Ovary (tissue), 9 donors: ENCODE results near the gene SERPINB7. TPM values are rescaled to one million over a fixed set of nuclear protein-coding genes. Genes with fewer than 3 reads are reported as not detected.

Experiments
- DNase-seq, 5 donors: peaks; one replicate each; pipeline ENCODE4 v3.0.0-alpha.2; 2019 to 2020
- H3K27ac ChIP-seq, 2 donors: fragments of 200-600 bp; one replicate each; pipeline versions ENCODE4 v1.5.1 to v1.8.0; 2019 to 2022
- H3K27me3 ChIP-seq: fragments of 200-600 bp; one replicate; pipeline ENCODE4 v1.8.0; 2022
- H3K36me3 ChIP-seq: fragments of 200-600 bp; sonication (generic); one replicate; pipeline ENCODE4 v1.5.1; 2019
- H3K4me1 ChIP-seq: one replicate; pipeline ENCODE4 v1.8.1; 2013; ENCODE audit warnings: mild to moderate bottlenecking, moderate library complexity; ENCODE audit not compliant: insufficient read depth
- H3K4me3 ChIP-seq: fragments of 200-600 bp; sonication (generic); one replicate; pipeline ENCODE4 v1.5.1; 2017
- H3K9me3 ChIP-seq, 2 donors: fragments of 200-600 bp in 1 of 2; sonication (generic) in 1 of 2; one replicate each; pipeline versions ENCODE4 v1.5.1 to v1.8.1; 2013 to 2019; ENCODE audit warnings: mild to moderate bottlenecking in 1 of 2, moderate library complexity in 1 of 2
- CTCF ChIP-seq, 3 donors: fragments of 450-650 bp in 2 of 3; fragments of 200-600 bp in 1 of 3; IDR thresholded peaks; one replicate each; pipeline versions ENCODE4 v1.5.1 to v1.8.0; 2016 to 2022; ENCODE audit warnings: antibody characterized with exemption in 3 of 3, mild to moderate bottlenecking in 1 of 3
- EP300 ChIP-seq: sonication (generic); formaldehyde crosslinking; IDR thresholded peaks from one replicate; pipeline ENCODE4 v1.6.1; 2017; ENCODE audit warnings: antibody characterized with exemption
- POLR2A ChIP-seq: fragments of 450-650 bp; IDR thresholded peaks from one replicate; pipeline ENCODE4 v1.6.1; 2017; ENCODE audit warnings: antibody characterized with exemption, mild to moderate bottlenecking, moderate library complexity
- WGBS, 3 donors: extraction: QIAGEN DNeasy Blood & Tissue Kit in 1 of 3; methylation state at CpG; one replicate each; pipeline versions ENCODE4 v1.1.5 to v1.1.7; 2013 to 2017; 5-methylcytosine and 5-hydroxymethylcytosine counted together
- intact Hi-C, 4 donors: fragments of 100-400 bp; cut with DNase I; formaldehyde crosslinking; loops; one replicate each; pipeline versions ENCODE4 v1.11.0 to v1.15.1; 2022 to 2023
- polyA plus RNA-seq, 2 donors: library from polyadenylated mRNA; stranded (reverse); fragments of 200-250 nt in 1 of 2; fragments of 350-450 nt in 1 of 2; fragmentation: Illumina TruSeq in 1 of 2; extraction: RNeasy Lipid Tissue Mini Kit (QIAGEN cat#74804) in 1 of 2; gene quantifications; one replicate each; pipeline ENCODE4 v1.2.3, GENCODE V29; 2013 to 2014
- total RNA-seq, 7 donors: library from RNA; depleted of rRNA in 2 of 7; stranded (reverse); fragments of >200 nt in 2 of 7; fragmentation: NEBNext Ultra II Directional in 3 of 7; extraction: Animal tissue kit (Norgen Biotek cat#: 25700) in 3 of 7; gene quantifications; one replicate each; pipeline versions ENCODE4 v1.1.0 to v1.2.4, GENCODE V29; 2016 to 2023
- donor health status: DM: no; HTN: no; CAD: no; lungs with moderate emphysema.
- donor health status: DM: no; HTN: no; CAD: no.
- donor health status: Bipolar disorder and iron deficiency.
- donor health status: DM: yes; HTN: yes; CAD: no.
- donor health status: DM: no; HTN: no; CAD: no.
- donor health status: DM: yes; HTN: yes; CAD: no.

SERPINB7 gene
- total and polyA plus RNA-seq, 9 donors: 0.06 to 0.23 (median 0.10) TPM; not detected in 5

GRCh38 chr18:63828656-63829055, 53.4 kb downstream of the SERPINB7 start:
- intact Hi-C loops: no loop called here
- no peak overlapping the region for H3K27ac ChIP-seq
- DNase-seq: no peak
- no peak for TF ChIP-seq POLR2A
- TF ChIP-seq CTCF (IDR thresholded peaks at IDR 0.05): no peak
- TF ChIP-seq EP300: no peak
- no peaks in the 10 kb centered on the region for H3K36me3 ChIP-seq
- no peak overlapping the region for H3K4me3 ChIP-seq
- H3K9me3 ChIP-seq: no peaks in the 10 kb centered on the region
- WGBS, 3 donors: 11 to 27% (median 16%) methylated on average over 1 of the region's 1 CpG
- H3K4me1 ChIP-seq: no peaks in the 10 kb centered on the region
- H3K27me3 ChIP-seq: no peaks in the 10 kb centered on the region

GRCh38 chr18:63829886-63830285, 54.7 kb downstream of the SERPINB7 start:
- DNase-seq: no peak
- H3K9me3 ChIP-seq: no peaks in the 10 kb centered on the region
- no peak overlapping the region for H3K4me3 ChIP-seq
- intact Hi-C loops: no loop called here
- H3K27me3 ChIP-seq: no peaks in the 10 kb centered on the region
- H3K4me1 ChIP-seq: no peaks in the 10 kb centered on the region
- no peaks in the 10 kb centered on the region for H3K36me3 ChIP-seq
- no peak for TF ChIP-seq POLR2A
- no peak for TF ChIP-seq EP300
- TF ChIP-seq CTCF (IDR thresholded peaks at IDR 0.05): no peak
- no peak overlapping the region for H3K27ac ChIP-seq

GRCh38 chr18:63831080-63831788, 56.0 kb downstream of the SERPINB7 start:
- Histone ChIP-seq H3K9me3 (no peaks in the 10 kb centered on the region), H3K4me3 (no peak overlapping the region), H3K4me1 (no peaks in the 10 kb centered on the region), H3K27me3 (no peaks in the 10 kb centered on the region), H3K27ac (no peak overlapping the region), H3K36me3 (no peaks in the 10 kb centered on the region)
- 65 to 78% (median 69%) methylated on average over 6 of the region's 6 CpGs for WGBS, 3 donors
- intact Hi-C loops: no loop called here
- no peak for DNase-seq
- no peak for TF ChIP-seq POLR2A
- TF ChIP-seq CTCF (IDR thresholded peaks at IDR 0.05): no peak
- TF ChIP-seq EP300: no peak

- no peak overlapping the region for H3K4me3 ChIP-seq
- no peaks in the 10 kb centered on the region for H3K4me1 ChIP-seq
- no peak overlapping the region for H3K27ac ChIP-seq
- 78 to 91% (median 85%) methylated on average over 1 of the region's 1 CpG for WGBS, 3 donors
- DNase-seq: no peak
- intact Hi-C loops: no loop called here
- TF ChIP-seq POLR2A (no peak), EP300 (no peak), CTCF (IDR thresholded peaks at IDR 0.05) (no peak)
- H3K36me3 ChIP-seq: no peaks in the 10 kb centered on the region
- H3K27me3 ChIP-seq: no peaks in the 10 kb centered on the region
- no peaks in the 10 kb centered on the region for H3K9me3 ChIP-seq
Observed at GRCh38 chr18:63832470-63832869, 57.3 kb downstream of the SERPINB7 start.
